ENCODE results near the gene ALPL.
"Not testable (repeated sequence)": the region's sequence is repeated elsewhere in the genome, so short reads cannot be mapped to it uniquely, and the experiment has no call there.

The ALPL gene

DNA sequence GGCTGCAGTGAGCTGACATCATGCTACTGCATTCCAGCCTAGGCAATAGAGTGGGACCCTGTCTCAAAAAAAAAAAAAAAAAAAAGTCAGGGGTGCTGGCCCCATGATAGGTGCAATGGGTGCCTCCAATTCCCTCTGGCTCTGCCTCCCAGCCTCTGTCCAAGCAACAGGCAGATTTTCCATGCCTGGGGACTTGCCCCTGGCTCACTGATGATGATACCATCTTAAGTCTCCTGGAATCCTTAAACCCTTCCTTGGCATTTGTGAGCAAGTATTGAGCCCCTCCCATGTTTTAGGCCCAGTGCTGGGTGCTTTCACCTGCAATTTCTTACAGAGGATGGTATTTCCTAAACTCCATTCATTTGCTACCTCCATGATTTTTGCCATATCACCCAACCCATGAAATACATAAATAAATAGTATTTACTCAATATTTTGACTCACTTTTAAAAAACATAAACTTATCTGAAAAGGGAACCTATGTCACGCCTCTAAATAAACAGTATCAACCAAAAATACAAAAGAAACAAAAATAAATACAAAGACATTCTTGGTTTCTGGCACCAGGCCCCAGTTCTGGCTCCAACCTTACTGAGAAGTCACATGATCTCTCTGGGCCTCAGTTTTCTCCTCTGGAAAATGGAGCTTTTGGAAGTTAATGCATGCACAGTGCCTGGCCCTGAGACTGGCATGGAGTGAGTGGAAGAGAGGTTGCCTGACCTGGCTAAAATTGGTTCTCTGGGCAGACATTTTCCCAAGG lies 1.5 kb upstream of the ALPL start:
- no peak for DNase-seq (ENCODE audit: low spot score)

DNA sequence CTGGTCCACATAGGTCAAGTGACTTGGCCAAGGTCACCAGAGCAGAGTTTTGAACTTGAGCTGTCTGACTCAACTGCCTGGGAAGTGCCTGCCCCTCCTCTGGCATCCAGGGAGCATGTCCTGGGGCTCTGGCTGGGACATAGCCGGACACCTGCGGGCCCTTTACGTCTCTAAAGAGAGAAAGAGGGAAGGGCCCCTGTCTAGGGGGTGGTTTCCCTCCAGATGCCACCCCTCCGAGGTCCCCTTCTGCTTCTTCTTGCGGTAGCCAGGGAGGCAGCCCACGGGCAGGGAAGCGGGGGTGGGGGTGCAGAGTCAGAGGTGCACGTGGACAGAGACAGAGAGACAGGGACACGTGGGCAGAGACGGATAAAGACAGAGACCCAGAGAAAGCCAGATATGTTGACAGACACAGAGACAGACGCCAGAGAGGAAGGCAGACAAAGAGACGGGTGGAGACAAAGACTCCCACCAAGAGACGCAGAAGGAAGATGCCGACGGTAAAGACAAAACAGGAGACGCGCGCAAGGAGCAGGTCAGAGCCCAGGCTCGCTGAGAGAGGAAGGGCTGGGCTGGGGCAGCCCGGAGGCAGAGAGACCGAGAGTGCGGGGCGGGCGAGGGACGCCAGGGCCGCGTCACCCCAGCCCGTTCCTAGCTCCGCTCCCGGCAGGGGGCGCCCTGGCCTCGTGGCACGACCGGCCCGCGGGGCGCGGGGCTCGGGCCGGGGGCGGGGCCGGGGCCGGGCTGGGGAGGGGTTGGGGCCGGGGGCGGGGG lies 458 bp upstream of the ALPL start:
- FAIRE-seq (no peak), DNase-seq (ENCODE audit: low spot score) (no peak)

More for the DNA sequence above, 1.5 kb upstream of the ALPL start:
- FAIRE-seq = no peak

GRCh38 chr1:21510113-21510493 lies 880 bp downstream of the ALPL start:
- DNase-seq (ENCODE audit: low spot score) (no peak), FAIRE-seq (no peak)

DNA sequence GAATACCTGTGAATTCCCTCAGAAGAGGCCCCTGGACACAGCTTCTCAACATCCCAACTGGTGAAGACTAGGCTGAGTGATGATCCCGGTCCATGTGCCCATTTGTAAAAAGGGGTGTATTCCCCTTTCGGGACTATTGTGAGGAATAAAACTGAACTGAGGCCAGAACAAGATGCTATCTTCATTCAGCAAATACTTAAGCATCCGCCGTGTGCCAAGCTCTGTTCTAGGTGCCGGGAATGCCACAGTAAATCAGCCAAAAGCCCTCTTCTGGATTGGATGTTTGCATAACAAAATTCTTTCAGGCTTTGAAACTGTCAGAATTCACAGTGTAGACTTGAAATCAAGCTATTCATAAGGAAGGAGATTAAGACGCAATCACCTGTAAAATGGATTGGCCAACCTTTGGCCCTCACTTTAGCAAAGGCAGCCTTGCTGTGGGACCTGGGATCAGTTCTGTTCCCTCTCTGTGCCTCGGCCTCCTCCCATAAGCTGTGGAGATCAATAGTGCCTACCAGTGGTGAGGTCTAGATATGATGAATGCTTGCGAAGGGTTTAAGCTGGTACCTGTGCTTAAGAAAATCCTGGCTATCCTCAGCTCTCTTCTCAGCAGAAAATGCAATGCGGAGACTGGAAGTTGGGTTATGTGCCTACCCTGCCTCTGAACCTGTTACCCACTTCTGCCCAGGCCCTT lies 1.8 kb downstream of the ALPL start:
- FAIRE-seq (no peak), DNase-seq (ENCODE audit: low spot score) (no peak)

GRCh38 chr1:21511579-21512522 lies 2.6 kb downstream of the ALPL start:
- peak; percentile 88 for FAIRE-seq

GRCh38 chr1:21514245-21514644 lies 5.0 kb downstream of the ALPL start:
- FAIRE-seq (no peak), DNase-seq (ENCODE audit: low spot score) (no peak)

More at GRCh38 chr1:21511579-21512522, 2.6 kb downstream of the ALPL start:
- peak; percentile 71 for DNase-seq (ENCODE audit: low spot score)

- FAIRE-seq = no peak
These were observed 8.0 kb downstream of the ALPL start for GRCh38 chr1:21517161-21517589.

GRCh38 chr1:21517660-21518480 lies 8.6 kb downstream of the ALPL start:
- FAIRE-seq = no peak
- DNase-seq (ENCODE audit: low spot score) = no peak

More at GRCh38 chr1:21517161-21517589, 8.0 kb downstream of the ALPL start:
- no peak for DNase-seq (ENCODE audit: low spot score)

- no peak for FAIRE-seq
- DNase-seq (ENCODE audit: low spot score) = no peak
These were observed 9.7 kb downstream of the ALPL start for GRCh38 chr1:21518774-21519455.

DNA sequence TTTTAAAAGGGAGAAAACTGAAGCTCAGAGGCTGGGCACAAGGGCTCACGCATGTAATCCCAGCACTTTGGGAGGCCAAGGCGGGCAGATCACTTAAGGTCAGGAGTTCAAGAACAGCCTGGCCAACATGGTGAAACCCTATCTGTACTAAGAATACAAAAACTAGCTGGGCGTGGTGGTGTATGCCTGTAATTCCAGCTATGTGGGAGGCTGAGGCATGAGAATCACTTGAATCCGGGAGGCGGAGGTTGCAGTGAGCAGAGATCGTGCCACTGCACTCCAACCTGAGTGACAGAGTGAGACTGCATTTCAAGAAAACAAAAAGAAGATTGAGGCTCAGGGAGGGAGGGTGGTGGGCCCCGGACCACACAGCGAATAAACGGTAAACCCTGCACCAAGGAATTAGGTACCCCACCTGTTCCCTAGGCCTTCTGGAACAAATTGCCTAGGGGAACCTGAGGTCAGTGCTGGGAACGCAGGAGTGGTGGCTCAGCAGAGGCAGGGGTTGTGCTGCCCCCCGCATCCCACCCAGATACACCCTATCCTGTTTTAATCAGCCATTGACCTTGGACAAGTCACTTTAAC lies 10.4 kb downstream of the ALPL start:
- not testable (repeated sequence) for FAIRE-seq; DNase-seq (ENCODE audit: low spot score)

DNA sequence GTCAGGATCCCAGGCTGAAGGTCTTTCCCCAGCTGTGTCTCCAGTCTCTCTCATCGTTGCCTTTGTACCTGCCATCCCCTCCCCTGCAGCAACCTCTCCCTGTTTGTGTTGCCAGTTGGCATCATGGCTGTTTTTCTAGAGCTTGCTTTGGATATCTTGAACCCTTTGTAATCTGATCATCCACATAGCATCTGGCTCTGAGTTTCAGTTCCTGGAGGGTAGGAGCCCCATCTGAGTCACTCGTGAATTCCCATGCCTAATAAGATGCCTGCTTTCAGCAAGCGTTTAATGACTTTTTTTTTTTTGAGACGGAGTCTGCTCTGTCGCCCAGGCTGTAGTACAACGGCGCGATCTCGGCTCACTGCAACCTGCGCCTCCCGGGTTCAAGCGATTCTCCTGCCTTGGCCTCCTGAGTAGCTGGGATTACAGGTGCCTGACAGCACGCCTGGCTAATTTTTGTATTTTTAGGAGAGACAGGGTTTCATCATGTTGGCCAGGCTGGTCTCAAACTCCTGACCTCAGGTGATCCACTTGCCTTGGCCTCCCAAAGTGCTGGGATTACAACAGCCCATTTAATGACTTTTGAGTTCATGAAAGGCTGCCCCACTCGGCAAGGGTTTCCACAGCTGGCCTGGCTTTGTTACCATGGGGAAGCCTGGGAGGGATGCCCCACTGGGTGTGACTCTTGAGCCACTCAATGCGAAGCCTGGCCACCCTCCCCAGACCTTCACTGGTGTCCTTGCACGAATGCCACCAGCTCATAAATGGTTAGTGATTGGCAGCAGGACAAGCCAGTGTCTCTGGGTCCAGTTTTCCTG lies 11.9 kb downstream of the ALPL start:
- FAIRE-seq = no peak
- no peak for DNase-seq (ENCODE audit: low spot score)

GRCh38 chr1:21521717-21522060 lies 12.5 kb downstream of the ALPL start:
- DNase-seq (ENCODE audit: low spot score) (no peak), FAIRE-seq (no peak)

GRCh38 chr1:21522525-21523038 lies 13.4 kb downstream of the ALPL start:
- FAIRE-seq = no peak
- DNase-seq (ENCODE audit: low spot score) = no peak

DNA sequence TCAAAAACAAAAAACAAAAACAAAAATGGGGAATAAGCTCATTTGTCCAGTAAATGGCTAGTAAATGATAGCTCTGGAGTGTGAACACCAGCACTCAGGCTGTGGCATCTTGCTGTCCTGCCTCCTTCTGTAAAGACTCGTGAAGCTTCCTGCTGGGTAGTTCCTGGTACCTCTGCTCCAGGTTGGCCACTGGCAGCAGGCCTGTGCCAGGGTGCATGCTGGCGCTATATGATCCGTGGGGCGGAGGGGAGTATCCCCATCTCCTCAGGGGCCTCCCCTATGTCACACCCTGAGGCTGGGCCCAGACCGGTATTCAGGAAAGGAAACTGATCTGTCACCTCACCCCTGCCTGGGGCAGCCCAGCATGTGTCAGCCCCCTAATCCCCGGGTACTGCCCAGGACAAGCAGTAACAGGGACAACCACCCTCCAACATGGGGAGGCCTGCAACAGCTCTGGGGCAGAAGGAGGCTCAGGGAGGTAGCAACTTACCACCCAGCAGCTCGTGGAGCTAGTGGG lies 14.1 kb downstream of the ALPL start:
- no peak for FAIRE-seq
- DNase-seq (ENCODE audit: low spot score) = no peak

GRCh38 chr1:21524220-21524619 lies 15.0 kb downstream of the ALPL start:
- FAIRE-seq = no peak
- DNase-seq (ENCODE audit: low spot score) = no peak

- FAIRE-seq = no peak
- DNase-seq (ENCODE audit: low spot score) = no peak
These were observed 15.6 kb downstream of the ALPL start for GRCh38 chr1:21524686-21525339.

GRCh38 chr1:21525340-21525717 lies 16.1 kb downstream of the ALPL start:
- FAIRE-seq (no peak), DNase-seq (ENCODE audit: low spot score) (no peak)
